Germinal center (tissue), 1 donor: ENCODE results near the gene LNX1.

Source experiments
- DNase-seq: peaks from one replicate; pipeline ENCODE4 v3.0.0; 2012; ENCODE audit warnings: mixed read lengths, low spot score

LNX1 gene

DNA sequence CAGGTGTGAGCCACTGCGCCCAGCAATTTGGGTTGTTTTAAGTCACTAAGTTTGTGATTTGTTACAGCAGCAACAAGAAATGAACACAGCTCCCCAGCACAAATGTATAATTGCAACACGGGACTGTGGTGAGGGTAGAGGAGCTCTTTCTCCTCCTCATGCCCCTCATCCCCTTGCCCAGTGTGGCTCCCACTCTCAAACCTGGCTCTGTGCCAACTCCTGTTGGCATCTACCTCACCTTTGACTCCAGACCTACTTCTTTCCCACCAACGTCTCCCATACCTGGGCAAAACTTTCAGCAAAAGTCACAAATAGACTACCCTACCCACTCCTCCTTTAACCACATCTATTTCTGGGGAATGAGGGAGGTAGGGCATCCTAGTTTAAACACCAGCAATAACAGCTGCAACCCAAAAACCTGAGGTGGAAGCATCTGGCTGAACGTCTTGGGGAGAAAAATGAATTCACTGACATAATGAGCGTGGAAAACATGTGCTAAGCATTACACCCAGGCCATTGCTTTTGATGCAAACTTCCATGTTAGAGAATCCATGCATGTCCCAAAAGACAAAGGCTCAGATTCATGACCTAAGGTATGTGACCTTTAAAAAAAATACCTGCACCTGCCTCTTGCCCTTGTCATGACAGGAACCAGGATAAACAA, 19.2 kb downstream of the LNX1 start:
- no peak for DNase-seq

DNA sequence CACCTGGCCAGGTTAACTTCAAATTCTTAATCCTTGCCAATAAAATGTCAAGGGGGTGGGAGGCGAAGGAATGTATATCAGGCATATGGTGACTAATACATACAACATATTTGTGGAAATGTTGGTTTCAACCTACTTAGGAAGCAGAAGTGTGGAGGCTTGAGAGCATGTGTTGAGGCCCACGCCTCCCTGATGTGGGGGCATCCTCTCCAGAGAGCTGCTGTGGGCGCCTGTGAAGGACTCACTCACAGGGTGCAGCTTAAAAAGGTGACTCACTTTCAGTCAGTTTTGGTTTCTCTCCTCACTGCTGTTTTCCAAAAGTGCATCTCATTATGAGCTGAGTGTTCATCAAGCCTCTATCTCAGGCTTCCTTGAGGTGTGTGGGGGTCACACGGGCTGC, 27.5 kb downstream of the LNX1 start:
- no peak for DNase-seq

DNA sequence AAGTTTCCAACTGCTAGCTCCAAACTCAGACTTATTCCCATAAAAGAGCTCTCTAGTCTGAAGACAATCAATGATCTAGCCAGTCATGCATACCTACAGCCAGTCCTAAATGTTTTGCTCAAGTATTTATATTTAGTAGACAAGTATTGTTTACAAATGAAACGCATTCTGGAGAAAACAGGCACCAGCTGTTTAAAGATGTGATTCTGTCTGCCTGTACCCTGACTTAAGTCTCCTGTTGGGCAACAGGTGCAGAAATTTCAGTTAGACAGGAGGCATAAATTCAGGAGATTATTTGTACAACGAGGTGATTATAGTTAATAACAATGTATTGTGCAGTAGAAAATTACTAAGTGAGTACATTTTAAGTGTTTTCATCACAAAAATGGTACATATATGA, 28.9 kb downstream of the LNX1 start:
- DNase-seq: no peak

DNA sequence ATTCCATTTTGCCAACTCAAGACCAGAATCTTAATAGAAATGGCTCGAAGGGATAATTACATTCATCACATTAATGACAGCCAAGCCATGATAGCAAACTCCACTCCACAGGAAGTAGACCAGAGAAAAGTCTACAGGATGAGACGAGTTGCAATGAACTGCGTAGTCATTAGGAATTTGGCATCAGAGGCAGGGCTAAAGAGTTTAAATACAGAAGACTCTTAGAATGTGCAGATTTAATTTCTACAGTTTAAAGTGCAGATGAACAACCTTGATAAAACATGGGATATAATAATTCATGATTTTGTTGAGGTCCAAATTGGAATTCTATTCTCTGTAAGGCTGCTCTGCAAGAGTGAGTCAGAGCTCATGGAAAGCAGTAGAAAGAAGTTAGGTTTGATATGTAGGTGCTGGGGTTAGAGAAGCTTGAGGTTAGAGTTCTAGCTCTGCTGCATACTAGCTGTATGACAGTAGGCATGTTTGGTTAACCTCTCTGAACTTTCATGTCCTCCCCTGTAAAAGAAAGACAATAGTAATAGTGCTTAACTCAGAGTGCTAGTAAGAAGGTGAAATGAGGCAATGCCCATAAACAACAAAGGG, 32.2 kb downstream of the LNX1 start:
- no peak for DNase-seq

DNA sequence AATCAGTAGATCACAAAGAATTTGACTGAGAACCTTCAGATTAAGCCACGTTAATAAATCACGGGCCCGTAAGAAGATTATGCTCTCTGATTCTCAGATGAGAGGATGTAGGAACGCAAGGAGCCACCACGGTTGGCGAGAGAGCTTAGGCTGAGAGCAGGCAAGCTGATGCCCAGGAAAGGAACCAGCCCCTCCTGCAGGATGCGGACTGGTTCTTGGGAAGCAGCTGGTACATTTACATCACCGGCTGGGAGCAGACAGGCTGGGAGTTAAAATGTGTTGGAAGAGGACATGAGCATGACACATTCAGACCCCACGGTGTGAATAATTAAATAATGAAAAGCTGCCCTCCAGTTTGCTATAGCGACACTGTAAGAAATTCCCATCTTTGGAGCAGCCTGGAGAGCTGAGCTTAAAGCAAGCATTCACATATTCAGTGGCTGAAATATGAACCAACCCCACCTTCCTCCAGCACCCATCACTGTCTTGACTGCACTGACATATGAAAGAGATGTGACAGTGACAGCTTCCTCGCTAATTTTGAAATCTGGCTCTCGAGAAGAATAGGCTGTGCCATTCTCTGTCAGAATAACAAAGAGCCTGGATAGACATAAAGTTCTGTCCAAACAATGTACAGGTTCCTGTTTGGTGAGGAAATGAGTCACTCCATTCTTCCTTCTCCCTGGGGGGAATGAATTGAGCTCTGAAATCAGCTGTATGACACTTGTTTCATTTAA, 33.1 kb downstream of the LNX1 start:
- no peak for DNase-seq

DNA sequence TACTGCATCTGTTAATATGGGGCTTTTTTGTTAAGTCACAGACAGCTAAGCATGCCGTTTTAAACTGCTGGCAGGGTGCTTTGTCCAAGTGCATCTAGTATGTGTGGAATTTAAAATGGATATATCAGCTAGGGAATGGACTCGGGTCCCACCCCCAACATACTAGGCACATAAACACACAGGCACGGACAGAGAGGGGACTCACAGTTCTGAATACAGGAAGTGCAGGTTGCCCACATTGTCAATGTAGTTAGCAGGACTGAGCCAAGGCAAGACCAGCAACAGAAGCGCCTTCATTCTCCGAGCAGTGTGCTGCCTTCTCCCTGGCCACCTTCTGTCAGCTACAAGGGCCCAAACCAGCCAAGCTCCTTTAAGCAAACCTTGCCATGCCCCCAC, 33.6 kb downstream of the LNX1 start:
- DNase-seq: no peak

DNA sequence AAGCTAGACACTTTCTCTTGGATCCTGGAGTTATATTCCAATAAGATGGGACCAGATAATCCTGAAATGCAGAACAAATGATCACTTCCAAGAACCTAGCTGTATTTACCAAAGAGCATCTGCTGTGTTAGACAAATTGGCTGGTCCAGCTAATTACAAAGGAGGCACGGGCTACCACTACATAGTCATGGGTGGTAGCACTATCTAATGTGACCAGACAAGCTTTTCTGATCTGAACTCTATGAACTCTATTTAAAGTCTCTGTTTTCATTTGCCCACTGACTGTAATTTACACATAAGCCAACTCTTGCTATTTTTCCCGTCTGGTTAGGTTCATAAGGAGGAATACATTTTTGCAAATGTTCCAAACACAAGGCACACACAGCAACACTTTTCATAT, 34.6 kb downstream of the LNX1 start:
- no peak for DNase-seq

DNA sequence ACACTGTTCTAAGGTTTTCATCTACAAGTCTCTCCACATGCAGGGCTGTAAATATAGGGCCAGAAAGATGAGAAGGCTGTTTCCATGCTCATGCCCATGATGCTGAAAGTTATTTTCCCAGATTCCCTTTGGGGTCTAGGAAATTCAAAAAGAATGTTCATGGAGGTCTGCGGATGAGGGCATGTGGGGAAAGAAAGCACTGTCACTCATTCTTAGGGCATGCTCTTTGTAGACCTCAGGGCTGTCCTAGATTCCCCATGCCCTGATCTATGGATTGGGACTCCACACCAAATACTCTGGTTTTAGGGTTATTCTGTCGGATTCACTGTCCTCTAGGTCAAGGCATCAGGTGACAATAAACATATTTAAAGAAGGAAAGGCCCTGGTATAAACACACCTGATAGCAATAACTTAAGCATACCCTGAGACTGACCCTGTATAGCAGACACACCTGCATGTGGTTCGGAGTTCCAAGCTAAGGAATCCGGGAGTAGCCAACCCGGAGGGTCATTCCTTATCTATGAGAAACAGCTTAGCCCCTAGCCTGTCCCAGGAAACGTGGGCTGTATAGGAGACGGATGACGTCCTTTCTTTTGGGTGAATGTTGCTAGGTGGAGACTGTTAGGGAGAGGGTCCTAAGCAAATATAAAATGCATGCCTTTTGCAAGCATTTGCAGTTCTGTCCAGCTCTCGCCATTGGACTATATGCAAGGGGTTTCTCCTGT, 37.6 kb downstream of the LNX1 start:
- DNase-seq: no peak

DNA sequence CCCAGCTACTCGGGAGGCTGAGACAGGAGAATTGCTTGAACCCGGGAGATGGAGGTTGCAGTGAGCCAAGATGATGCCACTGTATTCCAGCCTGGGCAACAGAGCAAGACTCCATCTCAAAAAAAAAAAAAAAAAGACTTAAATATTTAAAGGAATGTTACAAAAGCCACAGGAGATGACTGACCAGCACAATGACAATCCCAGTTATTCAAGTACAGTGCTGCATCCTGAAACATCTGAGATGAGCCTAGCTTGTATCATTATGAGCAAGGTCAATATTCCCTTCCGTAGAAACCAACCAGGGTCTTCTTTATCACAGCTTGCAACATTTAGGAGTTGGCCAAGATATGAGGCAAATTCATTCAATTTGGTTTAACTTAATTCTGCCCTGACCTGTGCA, 38.6 kb downstream of the LNX1 start:
- DNase-seq: no peak

DNA sequence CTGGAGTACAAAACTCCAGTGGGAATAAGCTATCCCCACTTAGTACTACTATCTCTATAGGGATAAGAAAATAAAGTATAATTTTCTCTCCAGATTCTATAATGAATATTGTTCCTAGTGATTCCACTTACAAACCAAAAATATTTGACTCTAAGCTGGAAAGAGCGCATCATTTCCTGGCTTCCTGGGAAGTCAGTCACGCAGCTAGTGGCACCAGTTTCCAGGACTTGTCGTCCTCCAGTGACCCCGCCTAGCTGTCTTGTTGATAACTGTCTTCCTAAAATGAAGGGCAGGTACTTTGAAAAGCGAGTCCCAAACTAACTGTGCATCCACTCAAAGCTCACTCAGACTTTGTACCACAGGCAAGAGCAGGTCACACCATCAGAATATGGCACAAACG, 39.3 kb downstream of the LNX1 start:
- no peak for DNase-seq

DNA sequence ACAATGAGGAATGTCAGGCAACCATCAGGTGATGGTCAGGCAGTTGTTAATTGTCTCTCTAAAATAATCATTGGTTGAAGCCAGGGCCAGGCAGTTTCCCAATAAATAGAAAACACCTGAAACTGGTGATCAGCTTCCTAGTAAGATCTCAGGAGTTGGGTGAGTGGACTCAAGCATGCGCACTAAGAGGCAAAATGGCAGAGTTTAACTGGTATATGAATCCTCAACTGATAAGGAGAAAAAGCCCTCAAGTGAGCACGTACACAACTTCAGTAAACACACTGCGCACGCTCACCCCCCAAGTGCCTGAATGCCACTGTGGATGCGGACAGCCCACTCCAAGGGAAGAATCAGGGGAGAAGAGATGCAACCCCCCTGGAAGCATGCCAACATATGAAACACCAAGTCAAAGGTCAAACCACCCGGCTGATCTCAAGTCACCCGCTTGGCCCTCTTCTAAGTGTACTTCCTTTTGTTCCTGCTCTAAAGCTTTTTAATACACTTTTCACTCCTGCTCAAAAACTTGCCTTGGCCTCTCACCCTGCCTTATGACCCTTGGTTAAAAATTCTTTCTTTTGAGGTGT, 39.9 kb downstream of the LNX1 start:
- DNase-seq: no peak

DNA sequence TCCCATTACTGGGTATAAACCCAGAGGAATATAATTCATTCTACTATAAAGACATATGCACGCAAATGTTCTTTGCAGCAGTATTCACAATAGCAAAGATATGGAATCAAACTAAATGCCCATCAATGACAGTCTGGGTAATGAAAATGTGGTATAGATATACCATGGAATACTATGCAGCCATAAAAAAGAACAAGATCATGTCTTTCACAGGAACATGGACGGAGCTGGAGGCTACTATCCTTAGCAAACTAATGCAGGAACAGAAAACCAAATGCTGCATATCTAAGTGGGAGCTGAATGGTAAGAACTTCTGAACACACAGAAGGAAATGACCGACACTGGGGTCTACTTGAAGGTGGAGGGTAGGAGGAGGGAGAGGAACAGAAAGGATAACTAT, 42.6 kb downstream of the LNX1 start:
- no peak for DNase-seq

DNA sequence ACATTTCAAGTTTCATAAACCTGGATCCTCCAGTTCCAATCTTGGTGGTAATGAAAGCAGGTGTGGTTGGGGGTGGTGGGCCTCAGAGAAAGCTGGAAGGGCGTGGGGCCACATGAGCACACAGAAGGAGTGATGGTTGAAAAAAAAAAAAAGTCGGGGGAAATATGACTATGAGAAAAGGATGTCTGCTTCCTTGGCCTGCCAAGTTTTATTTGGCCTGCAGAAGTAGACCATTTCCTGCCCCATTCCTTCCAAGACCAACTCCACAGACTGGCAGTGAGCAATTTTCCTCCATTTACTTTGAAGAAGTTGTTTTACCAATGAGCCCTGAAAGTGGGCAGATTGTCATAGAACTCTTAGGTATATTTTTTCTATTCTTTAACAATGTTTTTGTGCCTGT, 43.3 kb downstream of the LNX1 start:
- no peak for DNase-seq

DNA sequence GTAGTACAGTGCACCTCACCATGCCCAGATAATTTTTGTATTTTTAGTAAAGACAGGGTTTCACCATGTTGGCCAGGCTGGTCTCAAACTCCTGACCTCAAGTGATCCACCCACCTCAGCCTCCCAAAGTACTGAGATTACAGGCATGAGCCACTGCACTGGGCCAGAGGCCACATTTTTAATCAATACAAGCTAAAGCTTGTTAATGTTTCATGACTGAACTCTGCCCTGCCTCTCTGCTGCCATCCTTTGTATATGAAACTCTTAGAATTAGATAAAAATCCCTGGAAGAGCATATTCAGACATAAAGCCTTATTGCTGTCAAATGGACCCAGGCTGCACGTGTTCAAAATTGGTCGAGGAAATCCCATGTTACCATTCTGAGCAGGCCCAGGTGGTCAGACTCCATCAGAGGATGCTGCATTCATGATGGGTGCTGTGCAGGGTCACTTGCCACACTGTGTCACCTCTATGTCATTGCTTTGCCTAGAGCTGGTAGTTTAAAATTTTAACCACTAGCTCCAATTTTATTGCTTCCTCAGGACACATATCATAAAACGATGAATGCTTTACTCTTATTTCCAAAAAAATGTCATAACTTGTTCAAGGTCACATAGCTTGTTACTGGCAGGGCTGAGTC, 45.2 kb downstream of the LNX1 start:
- DNase-seq: no peak

DNA sequence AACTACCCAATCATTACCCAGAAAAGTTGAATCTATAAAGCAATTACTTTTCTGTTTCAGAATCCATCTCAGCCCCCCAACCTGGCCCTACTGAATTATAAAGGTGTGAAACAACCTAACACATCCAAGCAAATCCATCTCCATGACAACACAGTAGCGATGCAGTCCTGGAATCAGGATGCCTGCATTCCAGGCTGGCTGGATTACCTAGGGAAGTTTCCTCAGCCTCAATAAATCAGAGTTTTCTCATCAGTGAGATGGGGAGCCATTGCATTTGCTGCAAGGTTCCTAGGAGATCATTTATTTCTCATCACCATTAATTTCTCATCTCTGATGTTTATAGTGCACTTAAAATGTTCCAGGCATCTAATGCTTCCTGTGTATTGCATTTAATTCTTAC, 46.0 kb downstream of the LNX1 start:
- no peak for DNase-seq

DNA sequence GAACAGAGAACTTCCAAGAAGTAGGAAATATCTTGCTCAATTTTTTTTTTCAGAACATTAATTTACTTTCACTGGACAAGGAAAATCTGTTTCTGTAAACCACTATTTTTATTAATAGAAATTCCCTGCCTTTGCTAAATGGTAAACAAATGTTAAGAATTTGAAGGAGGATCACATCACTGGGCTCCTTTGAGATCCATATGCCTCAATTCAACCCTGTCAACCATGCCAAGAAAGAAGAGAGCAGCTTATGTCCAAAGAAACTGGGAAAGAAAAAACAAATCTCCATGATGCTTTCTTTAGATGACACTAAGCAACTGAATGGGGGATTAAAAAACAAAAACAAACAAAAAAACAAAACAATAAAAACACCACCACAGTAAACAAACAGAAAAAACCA, 47.7 kb downstream of the LNX1 start:
- no peak for DNase-seq

DNA sequence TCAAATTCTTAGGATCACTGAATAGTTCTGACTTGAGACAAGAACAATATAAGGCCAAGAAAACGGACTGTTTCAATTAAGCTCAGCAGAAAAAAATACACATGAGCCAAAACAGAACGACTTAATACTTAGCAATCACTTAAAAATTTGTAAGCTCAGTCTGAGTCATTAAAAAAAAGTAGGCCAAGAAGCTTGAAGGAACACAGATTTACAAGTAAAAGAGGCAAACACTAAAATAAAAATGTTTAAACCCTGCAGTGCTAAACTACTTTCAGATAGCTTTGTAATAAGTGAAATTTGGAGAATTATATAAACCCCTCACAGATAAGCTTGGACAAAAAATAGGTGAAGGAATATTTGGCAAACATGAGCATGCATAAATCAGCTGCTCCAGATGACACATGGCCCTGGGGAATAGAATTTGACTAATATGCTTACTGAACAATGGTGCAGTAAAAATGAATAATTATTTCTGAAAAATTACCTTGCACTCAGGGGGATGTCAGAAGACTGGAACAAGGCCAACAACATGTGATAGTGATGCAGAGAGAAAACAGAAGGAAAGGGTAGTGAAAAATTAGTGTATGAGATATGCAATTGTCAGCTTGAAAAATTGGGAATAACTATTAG, 49.6 kb downstream of the LNX1 start:
- no peak for DNase-seq

DNA sequence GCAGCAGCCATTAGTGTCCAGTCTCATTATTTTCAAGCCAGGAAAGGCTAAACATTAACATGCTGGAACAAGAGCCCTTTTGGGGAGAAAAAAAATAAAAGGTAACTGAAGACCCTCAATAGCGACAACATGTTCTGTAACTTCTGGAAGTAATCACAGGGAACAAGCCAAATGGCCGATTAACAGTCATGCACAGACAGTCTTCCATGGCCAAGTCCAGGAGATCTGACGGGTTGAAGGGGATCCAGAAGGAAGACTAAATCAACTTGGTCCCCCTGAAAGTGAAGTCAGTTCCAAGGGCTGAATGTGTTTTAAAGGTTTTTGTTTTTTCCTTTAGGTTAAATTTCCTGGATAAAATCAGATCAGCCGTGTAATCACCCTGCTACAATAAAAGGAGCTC, 52.5 kb downstream of the LNX1 start:
- no peak for DNase-seq

DNA sequence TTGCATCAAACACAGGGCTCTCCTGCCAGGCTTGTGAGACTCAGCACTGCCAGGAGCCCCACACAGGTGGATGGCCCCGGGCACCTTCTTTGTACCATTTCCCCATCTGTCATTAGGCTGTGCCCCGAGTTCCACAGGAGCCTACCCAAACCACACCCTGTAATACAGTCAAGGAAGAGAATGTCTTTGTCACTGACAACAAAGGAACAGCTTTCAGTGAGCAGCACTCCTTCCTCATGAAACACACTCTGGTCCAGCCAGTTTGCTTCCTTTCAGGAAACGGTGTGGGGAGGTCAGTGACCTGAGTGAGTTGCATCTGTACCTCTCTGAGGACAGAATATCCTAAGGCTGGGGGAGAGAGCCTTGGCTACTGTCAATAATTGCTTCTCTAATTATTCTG, 53.7 kb downstream of the LNX1 start:
- DNase-seq: no peak

DNA sequence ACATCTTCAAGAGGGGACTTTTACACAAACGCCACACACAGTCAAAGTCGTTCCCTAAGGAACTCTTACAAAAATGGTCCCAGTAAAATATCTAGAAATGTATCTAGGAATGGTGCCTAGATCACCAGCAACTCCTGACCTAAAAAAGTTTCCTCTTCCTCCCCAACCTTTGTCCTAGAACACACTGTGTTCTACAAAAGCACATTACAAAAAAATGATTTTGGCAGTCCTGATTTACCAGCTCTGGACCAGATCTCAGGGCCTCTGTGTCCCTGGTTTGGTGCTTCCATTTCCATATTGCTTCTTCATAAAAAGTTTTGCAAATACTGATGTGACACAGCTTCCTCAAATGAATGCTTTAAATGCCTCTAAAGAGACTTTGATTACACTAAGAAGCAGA, 55.0 kb downstream of the LNX1 start:
- DNase-seq: no peak

DNA sequence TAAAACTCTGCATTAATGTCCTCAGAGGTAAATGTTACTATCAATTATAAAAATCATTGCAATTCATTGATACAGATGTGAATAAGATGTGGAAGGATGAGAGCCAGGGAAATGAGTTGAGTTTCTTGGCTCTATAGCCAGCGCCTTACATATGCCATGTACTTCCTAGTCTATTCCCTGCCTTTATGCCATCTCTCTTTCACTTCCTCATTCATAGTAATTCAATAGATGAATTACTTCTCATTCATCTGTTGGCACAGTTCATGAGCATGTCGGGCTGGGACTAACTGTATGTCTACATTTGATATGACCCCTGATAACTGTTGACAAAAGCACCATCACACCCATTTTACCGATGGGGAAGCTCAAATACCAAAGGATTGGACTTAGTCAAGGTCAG, 55.7 kb downstream of the LNX1 start:
- DNase-seq: no peak

DNA sequence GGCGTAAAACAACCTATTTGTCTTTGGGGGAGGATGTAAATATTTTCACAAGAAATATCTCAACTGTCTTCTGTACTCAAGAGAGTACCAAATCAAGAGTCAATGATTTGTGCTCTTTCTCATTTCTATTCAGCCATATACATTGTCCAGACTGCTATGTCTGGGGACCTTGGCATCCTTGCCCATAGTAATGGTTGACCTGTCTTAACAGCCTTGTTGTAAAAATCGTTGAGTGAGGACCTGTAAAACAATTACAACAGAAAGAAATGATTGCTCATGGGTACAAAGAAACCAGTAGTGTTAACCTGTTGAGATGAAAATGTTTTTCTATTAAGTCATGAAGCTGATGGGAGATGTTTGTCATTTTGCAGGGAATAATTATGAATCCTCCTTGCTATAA, 56.6 kb downstream of the LNX1 start:
- DNase-seq: no peak
